ENCODE measurements around the gene GPR78.

DNA sequence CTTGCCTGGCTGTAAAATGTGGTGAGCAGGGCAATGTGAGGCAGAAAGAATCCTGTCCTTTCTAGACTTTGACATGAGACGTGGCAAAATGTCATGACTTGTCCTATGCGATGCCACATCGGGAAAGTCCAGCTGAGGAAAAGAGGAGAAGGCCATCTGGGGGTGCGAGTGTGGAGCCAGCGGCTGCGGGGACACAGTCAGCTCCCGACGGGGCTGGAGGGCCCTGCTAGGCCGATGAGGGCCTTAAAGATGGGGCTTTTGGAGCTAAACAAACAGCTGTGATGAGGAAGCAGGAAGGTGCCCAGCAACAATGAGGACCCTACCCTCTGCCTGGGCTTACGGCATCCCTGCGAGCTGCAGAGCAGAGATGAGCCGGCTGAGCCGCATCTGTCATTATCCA is 20.1 kb downstream of the GPR78 start:
- TF ChIP-seq TAF1 (IDR thresholded peaks at IDR 0.05; ENCODE audit: low read depth, low read length) (no peak), CTCF (IDR thresholded peaks at IDR 0.05; ENCODE audit: control extremely low read depth in 1 of 3, insufficient read depth in 1 of 3, low read depth in 1 of 3, low read length in 3 of 3) (no peak), EZH2 (IDR thresholded peaks at IDR 0.05; ENCODE audit: low read depth, low read length, severe bottlenecking) (no peak), JUN (IDR thresholded peaks at IDR 0.05; ENCODE audit: low read depth, low read length) (no peak)
- TF ChIP-seq, protein P1, sequence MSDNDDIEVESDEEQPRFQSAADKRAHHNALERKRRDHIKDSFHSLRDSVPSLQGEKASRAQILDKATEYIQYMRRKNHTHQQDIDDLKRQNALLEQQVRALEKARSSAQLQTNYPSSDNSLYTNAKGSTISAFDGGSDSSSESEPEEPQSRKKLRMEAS (IDR thresholded peaks at IDR 0.05): no peak

Data from H1 (cell line).